Omental fat pad (tissue), 4 donors: ENCODE results near the gene SCUBE3. TPM values are rescaled to one million over a fixed set of nuclear protein-coding genes. Genes with fewer than 3 reads are reported as not detected.

Experiments used
- ATAC-seq: fragments of 150-250 bp; one replicate; pipeline ENCODE4 v1.9.1; 2016; ENCODE audit warnings: mild to moderate bottlenecking, moderate library complexity; ENCODE audit not compliant: low FRiP score
- DNase-seq: peaks from one replicate; pipeline ENCODE4 v3.0.0-alpha.2; 2019; ENCODE audit warnings: low spot score
- CTCF ChIP-seq, 3 donors: fragments of 450-650 bp; IDR thresholded peaks; one replicate each; pipeline ENCODE4 v1.5.1; 2016 to 2017; ENCODE audit warnings: antibody characterized with exemption in 3 of 3, mild to moderate bottlenecking in 3 of 3, moderate library complexity in 2 of 3
- total RNA-seq, 4 donors: library from RNA; depleted of rRNA; stranded (reverse); fragments of >200 nt; gene quantifications; one replicate each; pipeline ENCODE4 v1.1.0, GENCODE V29; 2016

SCUBE3 gene
- total RNA-seq, 4 donors from 2014 or later: 0.06 to 0.47 (median 0.11) TPM

- no peak for DNase-seq
These were observed 62.0 kb downstream of the SCUBE3 start for GRCh38 chr6:35275744-35276260.

GRCh38 chr6:35278708-35279107 lies 65.0 kb downstream of the SCUBE3 start:
- ATAC-seq (no peak), DNase-seq (no peak)
- no peak for TF ChIP-seq CTCF (IDR thresholded peaks at IDR 0.05)

More at GRCh38 chr6:35275744-35276260, 62.0 kb downstream of the SCUBE3 start:
- TF ChIP-seq CTCF (IDR thresholded peaks at IDR 0.05): no peak
- no peak for ATAC-seq

- DNase-seq (no peak), ATAC-seq (no peak)
- TF ChIP-seq CTCF (IDR thresholded peaks at IDR 0.05): no peak
These were observed 67.1 kb downstream of the SCUBE3 start for GRCh38 chr6:35280903-35281302.

- DNase-seq (no peak), ATAC-seq (no peak)
- TF ChIP-seq CTCF (IDR thresholded peaks at IDR 0.05): no peak
These were observed 68.7 kb downstream of the SCUBE3 start for GRCh38 chr6:35282472-35282871.

GRCh38 chr6:35283361-35283760 lies 69.6 kb downstream of the SCUBE3 start:
- TF ChIP-seq CTCF (IDR thresholded peaks at IDR 0.05): no peak
- DNase-seq (no peak), ATAC-seq (no peak)

- DNase-seq (no peak), ATAC-seq (no peak)
- TF ChIP-seq CTCF (IDR thresholded peaks at IDR 0.05): no peak
These were observed 74.1 kb downstream of the SCUBE3 start for GRCh38 chr6:35287671-35288396.

GRCh38 chr6:35288834-35289233 lies 75.1 kb downstream of the SCUBE3 start:
- DNase-seq (no peak), ATAC-seq (no peak)
- TF ChIP-seq CTCF (IDR thresholded peaks at IDR 0.05): no peak
